Vein endothelial cell (primary cell): ENCODE data around the gene KIF5B. TPM values are rescaled to one million over a fixed set of nuclear protein-coding genes. Genes with fewer than 3 reads are reported as not detected.

Source experiments
- small RNA-seq: library from RNA; depleted of rRNA; stranded (forward); fragments of <200 nt; gene quantifications from one replicate; pipeline ENCODE3, GENCODE V24; 2012
- total RNA-seq: library from RNA; depleted of rRNA; stranded (reverse); fragments of >200 nt; gene quantifications from 2 replicates; pipeline ENCODE4 v1.2.3, GENCODE V29; 2012

The KIF5B gene
- total RNA-seq, result 136 and 185 TPM in 2 replicates

DNA sequence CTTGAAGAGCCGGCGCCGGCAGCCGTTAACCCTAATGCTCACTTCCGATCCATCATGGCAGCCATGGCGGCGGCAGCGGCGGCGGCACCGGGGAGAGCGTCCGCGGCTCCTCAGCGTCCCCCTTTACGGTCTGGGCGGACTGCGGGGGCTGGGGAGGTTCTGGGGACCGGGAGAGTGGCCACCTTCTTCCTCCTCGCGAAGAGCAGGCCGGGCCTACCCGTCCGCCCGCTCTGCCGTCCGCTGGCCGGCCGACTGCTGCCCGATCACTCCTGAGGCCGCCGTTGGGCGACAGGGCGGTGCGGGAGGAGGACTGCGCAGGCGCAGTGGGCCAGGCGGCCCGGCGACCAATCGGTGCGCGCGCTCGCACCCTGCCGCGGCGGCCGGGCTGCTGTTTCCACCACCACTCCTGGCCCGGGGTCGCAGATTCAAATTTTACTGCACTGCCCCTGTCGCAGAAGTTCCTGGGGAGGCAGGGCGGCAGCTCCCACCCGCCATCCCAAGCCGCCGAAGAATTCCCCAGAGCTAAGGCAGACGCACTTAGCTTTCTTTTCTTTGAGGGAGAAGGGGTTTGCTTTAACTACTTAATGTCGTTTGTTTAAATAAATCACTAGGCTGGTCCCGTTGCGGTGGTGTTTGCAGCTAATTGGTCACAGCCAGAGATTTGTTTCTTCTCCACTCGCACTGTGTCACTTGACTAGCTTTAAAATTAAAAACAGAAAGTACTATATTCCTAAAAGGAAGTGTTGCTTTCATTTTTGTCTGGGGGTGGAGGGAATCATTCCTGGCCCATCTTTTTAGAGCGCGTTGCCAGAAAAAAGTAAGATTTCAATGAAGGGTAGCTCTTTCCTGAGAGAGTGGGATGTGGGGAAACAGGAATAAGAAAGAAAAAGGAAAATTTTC is at the start of gene KIF5B:
TSS of gene KIF5B (minus strand) at position 290 of the 900 bp plus-strand sequence. CDS start 452 bp downstream, outside the sequence.

Small RNA genes lying within 50 kb of the gene (small RNA-seq; reads per million reads assigned to genes)
- not detected for gene RF00019
- gene RN7SL825P, result not detected

Other genes with a start within 250 kb of the KIF5B start
- 29.7 and 36.9 TPM in 2 replicates for gene ARHGAP12, start 127.6 kb downstream of the KIF5B start, total RNA-seq